ENCODE measurements around the gene MACROH2A1.

Gene MACROH2A1

DNA sequence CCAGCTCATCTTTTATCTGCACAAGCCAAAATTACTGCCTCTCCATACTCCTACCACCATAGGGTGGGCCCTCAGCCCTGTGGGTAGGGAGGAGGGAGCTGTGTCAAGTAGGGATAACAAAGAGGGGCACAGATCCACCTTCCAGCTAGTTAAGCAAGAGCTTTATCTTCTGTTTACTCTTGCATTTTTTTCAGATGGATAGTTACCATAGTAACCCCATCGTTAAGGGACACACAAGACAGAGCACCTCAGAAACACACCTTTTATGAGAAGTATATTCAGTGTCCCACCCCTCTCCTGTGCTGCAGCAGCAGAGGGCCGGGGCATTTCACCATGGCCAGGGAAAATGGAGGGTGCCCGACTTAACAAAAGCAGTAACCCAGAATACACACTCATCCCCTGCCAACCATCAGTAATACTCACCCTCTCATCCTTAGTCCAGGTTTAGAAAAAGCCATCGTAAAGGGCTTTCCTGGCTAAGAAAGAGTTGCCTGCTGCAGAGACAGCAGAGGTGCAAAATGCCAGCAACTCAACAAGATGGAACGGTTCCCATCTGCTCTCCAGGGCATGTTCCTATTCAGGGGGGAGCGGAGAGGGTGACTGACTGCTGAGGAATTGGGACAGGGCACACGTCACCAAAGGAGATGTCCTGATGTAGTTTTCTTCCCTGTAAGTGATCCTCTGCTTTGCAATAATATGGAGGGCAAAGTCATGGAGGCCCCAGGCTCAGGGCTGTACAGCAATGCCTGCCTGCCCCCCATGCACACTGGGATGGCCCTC is 25.1 kb downstream of the MACROH2A1 start:
- TF ChIP-seq MYC (IDR thresholded peaks at IDR 0.05; ENCODE audit: low read depth, low read length) = no peak
- TF ChIP-seq POLR2A (IDR thresholded peaks at IDR 0.05; ENCODE audit: extremely low read depth, insufficient read length) = no peak
- TF ChIP-seq, protein P1, sequence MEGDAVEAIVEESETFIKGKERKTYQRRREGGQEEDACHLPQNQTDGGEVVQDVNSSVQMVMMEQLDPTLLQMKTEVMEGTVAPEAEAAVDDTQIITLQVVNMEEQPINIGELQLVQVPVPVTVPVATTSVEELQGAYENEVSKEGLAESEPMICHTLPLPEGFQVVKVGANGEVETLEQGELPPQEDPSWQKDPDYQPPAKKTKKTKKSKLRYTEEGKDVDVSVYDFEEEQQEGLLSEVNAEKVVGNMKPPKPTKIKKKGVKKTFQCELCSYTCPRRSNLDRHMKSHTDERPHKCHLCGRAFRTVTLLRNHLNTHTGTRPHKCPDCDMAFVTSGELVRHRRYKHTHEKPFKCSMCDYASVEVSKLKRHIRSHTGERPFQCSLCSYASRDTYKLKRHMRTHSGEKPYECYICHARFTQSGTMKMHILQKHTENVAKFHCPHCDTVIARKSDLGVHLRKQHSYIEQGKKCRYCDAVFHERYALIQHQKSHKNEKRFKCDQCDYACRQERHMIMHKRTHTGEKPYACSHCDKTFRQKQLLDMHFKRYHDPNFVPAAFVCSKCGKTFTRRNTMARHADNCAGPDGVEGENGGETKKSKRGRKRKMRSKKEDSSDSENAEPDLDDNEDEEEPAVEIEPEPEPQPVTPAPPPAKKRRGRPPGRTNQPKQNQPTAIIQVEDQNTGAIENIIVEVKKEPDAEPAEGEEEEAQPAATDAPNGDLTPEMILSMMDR (IDR thresholded peaks at IDR 0.05; ENCODE audit: low read depth, low read length) = no peak
- TF ChIP-seq, protein P2, sequence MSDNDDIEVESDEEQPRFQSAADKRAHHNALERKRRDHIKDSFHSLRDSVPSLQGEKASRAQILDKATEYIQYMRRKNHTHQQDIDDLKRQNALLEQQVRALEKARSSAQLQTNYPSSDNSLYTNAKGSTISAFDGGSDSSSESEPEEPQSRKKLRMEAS (IDR thresholded peaks at IDR 0.05; ENCODE audit: low read depth, low read length) = no peak
- no peak for DNase-seq (ENCODE audit: low read depth)
- H3K4me3 ChIP-seq (ENCODE audit: low read depth, low read length) = no peak overlapping the region

DNA sequence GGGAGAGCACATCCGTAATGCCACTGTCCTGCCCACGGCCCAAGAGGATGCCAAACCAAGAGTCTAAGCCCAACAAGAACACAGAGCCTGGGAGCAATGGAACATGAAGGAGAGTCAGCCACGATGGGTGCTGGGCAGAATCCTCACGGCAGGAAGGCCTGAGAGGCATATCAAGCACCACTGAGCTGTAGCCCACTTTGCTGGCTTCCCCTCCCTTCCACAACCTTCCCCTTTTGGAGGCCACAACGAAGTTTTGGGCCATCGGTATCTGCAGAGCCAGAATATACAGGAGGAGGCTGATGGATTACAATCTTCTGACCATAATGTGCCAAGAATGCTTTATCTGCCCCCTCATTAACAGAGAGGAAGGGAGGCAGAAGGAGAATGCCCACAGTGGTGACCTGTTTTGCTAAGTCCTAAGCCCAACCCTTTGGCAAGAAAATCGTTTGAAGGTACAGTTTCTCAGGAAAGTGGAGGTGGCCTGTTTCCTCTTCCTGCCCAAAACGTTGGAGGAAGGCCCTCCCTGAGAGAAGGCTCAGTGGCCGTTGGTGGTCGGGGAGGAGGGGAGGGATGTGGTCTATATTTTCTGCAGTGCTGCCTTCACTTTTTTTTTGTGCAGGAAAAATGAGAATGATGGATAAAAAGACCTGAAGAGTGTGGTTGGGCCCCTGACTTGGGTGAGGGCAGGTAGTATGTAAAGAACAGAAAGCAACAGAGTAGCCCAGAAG is 26.2 kb downstream of the MACROH2A1 start:
- TF ChIP-seq, protein P2 (IDR thresholded peaks at IDR 0.05; ENCODE audit: low read depth, low read length) = no peak
- TF ChIP-seq POLR2A (IDR thresholded peaks at IDR 0.05; ENCODE audit: extremely low read depth, insufficient read length) (no peak), MYC (IDR thresholded peaks at IDR 0.05; ENCODE audit: low read depth, low read length) (no peak)
- TF ChIP-seq, protein P1 (IDR thresholded peaks at IDR 0.05; ENCODE audit: low read depth, low read length) = no peak
- H3K4me3 ChIP-seq (ENCODE audit: low read depth, low read length) = no peak overlapping the region
- DNase-seq (ENCODE audit: low read depth) = peak; percentile 82

DNA sequence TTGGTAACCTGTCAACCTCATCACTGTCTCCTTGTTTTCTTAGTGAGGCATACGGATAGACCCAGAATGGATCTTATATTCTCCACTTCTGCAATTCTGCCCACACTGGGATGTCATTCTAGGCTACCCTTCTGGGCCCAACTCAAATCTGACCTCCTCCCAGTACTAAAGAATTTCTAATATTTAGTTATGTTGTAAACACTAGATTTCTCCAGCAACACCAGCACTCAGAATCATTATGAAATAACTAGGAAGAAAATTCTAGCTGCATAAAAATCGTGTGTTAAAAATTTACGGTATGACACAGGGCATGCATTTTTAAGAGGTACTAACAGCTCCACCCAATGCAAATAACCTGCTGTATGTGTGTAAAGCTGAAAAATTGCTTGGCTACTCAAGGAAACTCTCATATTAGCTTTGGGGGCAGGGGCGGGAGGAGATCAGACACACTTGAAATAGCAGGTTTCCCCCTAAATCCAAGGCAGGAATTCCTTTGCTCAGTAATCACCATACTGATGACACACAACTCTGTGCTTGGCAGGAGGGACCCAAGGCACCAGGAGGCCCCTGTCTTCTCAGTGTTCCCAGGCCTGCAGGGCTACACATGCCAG is 27.3 kb downstream of the MACROH2A1 start:
- no peak overlapping the region for H3K4me3 ChIP-seq (ENCODE audit: low read depth, low read length)
- DNase-seq (ENCODE audit: low read depth) = no peak
- TF ChIP-seq, protein P1 (IDR thresholded peaks at IDR 0.05; ENCODE audit: low read depth, low read length) = no peak
- TF ChIP-seq MYC (IDR thresholded peaks at IDR 0.05; ENCODE audit: low read depth, low read length) = no peak
- TF ChIP-seq, protein P2 (IDR thresholded peaks at IDR 0.05; ENCODE audit: low read depth, low read length) = no peak
- no peak for TF ChIP-seq POLR2A (IDR thresholded peaks at IDR 0.05; ENCODE audit: extremely low read depth, insufficient read length)

DNA sequence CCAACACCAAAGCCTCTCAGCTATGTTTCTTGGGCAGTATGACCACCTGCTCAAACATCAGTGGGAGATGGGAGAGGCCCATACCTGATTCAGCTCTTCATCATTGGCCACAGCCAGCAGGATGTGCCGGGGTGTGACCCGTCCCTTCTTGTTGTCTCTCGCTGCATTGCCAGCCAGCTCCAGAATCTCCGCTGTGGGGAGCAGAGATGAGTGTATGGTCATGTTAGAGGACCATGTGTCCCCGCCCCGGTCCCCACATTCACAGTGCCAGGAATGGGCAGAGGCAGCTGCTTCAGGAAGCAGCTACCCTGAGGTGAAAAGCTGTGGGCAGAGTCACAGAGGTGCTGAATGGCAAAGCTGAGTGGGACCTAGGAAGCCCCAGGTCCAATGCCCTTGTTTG is 29.1 kb downstream of the MACROH2A1 start:
- TF ChIP-seq, protein P1 (IDR thresholded peaks at IDR 0.05; ENCODE audit: low read depth, low read length) = no peak
- TF ChIP-seq POLR2A (IDR thresholded peaks at IDR 0.05; ENCODE audit: extremely low read depth, insufficient read length) (no peak), MYC (IDR thresholded peaks at IDR 0.05; ENCODE audit: low read depth, low read length) (no peak)
- TF ChIP-seq, protein P2 (IDR thresholded peaks at IDR 0.05; ENCODE audit: low read depth, low read length) = no peak
- H3K4me3 ChIP-seq (ENCODE audit: low read depth, low read length) = no peak overlapping the region
- no peak for DNase-seq (ENCODE audit: low read depth)

DNA sequence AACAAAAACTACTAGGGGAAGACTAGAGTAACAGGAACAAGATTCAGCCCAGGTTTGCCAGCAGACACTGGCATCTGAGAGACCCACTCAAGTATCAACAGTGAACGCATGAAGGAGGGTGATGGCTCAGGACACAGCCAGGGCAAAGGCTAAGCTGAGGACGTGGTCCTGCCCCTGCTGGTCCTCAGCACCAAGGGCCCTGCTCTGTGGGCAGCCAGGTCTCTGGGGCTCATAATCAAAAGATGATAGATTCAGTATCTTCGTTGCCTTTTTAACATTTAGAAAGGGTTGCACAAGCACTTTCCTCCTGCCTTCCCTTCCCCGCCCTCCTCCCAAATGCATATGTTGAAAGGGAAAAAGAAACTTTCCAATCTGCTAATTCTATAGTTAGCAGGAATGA is 31.5 kb downstream of the MACROH2A1 start:
- no peak for DNase-seq (ENCODE audit: low read depth)
- TF ChIP-seq POLR2A (IDR thresholded peaks at IDR 0.05; ENCODE audit: extremely low read depth, insufficient read length) (no peak), MYC (IDR thresholded peaks at IDR 0.05; ENCODE audit: low read depth, low read length) (no peak)
- TF ChIP-seq, protein P2 (IDR thresholded peaks at IDR 0.05; ENCODE audit: low read depth, low read length) = no peak
- TF ChIP-seq, protein P1 (IDR thresholded peaks at IDR 0.05; ENCODE audit: low read depth, low read length) = no peak
- H3K4me3 ChIP-seq (ENCODE audit: low read depth, low read length) = no peak overlapping the region

Measured in NB4 (cell line).